ENCODE data around the gene ETV7. TPM values are rescaled to one million over a fixed set of nuclear protein-coding genes. Genes with fewer than 3 reads are reported as not detected.
A peak's percentile ranks its signal among the peaks of the same experiment; 100 is the strongest.

The ETV7 gene
- total and polyA plus RNA-seq, 8 donors, result 0.08 to 5.6 (median 0.16) TPM; not detected in 2

DNA sequence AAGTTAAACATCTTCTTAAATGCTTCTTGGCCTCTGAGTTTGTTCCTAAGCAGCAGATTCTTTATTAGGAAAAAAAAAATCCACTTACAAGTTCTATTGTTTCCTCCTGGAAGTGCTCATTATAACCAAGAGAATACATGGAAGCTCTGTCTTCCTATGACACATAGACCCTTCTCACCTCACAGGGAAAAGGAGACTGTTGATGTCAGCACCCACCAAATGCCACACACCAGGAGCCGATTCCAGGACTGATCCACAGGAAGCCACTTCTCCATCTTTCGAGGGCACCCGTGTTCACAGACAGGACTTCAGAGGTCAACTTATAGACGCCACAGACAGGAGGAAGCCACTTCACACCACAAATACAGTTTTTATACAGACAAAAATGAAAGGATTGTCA is 37.4 kb downstream of the ETV7 start:
- peak; percentile 6 for ATAC-seq
- Histone ChIP-seq H3K4me3 (no peak overlapping the region), H3K36me3 (no peaks in the 10 kb centered on the region), H3K4me1 (peaks cover 4% of the 10 kb centered on the region in 2 donors), H3K9me3 (peaks cover 0 to 2% of the 10 kb centered on the region in 2 donors), H3K27me3 (no peaks in the 10 kb centered on the region), H3K27ac (peak overlapping the region in 1 of 2 donors; percentile 39)
- intact Hi-C loops (cut with DNase I), result no loop called here
- DNase-seq, result no peak
- no peak for TF ChIP-seq CTCF (IDR thresholded peaks at IDR 0.05)

GRCh38 chr6:36349240-36349639 is 38.2 kb downstream of the ETV7 start:
- ATAC-seq (no peak), DNase-seq (peak in 1 of 4 donors; percentile 25)
- Histone ChIP-seq H3K4me3 (no peak overlapping the region), H3K27me3 (no peaks in the 10 kb centered on the region), H3K27ac (no peak overlapping the region), H3K9me3 (peaks cover 0 to 2% of the 10 kb centered on the region in 2 donors), H3K36me3 (no peaks in the 10 kb centered on the region), H3K4me1 (peaks cover 4% of the 10 kb centered on the region in 2 donors)
- TF ChIP-seq CTCF (IDR thresholded peaks at IDR 0.05), result no peak
- intact Hi-C loops (cut with DNase I), result no loop called here

DNA sequence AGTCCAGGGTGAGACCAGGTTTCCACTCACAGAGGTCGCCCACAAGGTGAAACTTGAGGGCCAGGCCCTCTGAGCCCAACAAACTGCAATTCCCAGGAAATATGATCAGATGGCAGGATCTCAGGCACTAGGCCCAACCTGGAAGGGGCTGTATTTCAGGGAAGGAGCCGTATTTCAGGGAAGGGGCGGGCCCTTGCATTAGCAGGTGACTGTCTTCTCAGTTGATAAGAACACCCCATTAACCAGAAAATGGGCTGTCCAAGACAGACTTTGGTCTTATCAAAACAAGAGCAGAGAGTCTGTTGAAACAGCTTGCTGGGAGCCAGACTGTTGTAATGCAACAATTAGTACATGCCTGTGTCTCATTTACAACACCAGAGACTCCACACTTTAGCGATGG is 39.8 kb downstream of the ETV7 start:
- no peak for TF ChIP-seq CTCF (IDR thresholded peaks at IDR 0.05)
- Histone ChIP-seq H3K9me3 (peaks cover 0 to 2% of the 10 kb centered on the region in 2 donors), H3K27ac (no peak overlapping the region), H3K4me1 (peaks cover 4% of the 10 kb centered on the region in 2 donors), H3K4me3 (no peak overlapping the region), H3K36me3 (no peaks in the 10 kb centered on the region), H3K27me3 (no peaks in the 10 kb centered on the region)
- no peak for ATAC-seq
- peak in 1 of 4 donors; percentile 18 for DNase-seq
- intact Hi-C loops (cut with DNase I), result no loop called here

GRCh38 chr6:36346486-36347273 is 40.8 kb downstream of the ETV7 start:
- Histone ChIP-seq H3K36me3 (no peaks in the 10 kb centered on the region), H3K4me3 (no peak overlapping the region), H3K27ac (no peak overlapping the region), H3K9me3 (no peaks in the 10 kb centered on the region), H3K27me3 (peaks cover 0 to 3% of the 10 kb centered on the region in 2 donors), H3K4me1 (peaks cover 4% of the 10 kb centered on the region in 2 donors)
- ATAC-seq, result no peak
- TF ChIP-seq CTCF (IDR thresholded peaks at IDR 0.05), result no peak
- peak in 1 of 4 donors; percentile 26 for DNase-seq
- intact Hi-C loops (cut with DNase I), result no loop called here

DNA sequence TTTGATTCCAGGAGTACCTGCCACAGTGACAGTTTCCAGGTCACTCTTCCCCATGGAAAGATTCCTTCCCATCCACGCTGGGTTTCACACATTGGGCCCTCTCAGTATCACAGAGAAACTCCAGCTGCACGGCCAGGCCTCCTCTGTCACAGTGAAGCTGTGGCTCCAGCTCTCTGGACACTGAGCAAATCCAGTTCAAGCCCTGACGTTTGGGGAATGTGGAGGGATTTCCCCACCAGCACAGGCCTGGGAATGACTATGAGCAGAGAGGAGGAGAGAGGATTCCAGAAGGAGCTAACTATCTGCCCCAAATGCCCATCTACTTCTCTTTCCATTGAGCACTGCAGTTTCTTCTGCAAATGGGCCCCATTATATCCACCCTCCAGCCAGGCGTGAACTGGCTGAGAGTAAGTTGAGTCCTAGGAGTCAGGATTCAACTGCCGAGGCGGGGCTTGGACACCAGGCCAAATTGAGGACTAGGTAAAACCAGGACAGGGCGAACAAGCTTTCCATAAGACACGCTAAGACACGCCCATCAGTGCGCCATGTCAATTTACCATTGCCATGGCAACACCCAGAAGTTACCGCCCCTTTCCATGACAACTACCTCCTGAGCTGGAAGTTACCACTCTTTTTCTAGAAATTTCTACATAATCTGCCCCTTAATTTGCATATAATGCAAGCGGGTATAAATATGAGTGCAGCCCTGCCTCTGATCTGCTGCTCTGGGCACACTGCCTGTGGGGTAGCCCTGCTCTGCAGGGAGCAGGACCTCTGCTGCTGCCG is 41.6 kb downstream of the ETV7 start:
- H3K4me1 ChIP-seq, result peaks cover 5 to 6% of the 10 kb centered on the region in 2 donors
- H3K4me3 ChIP-seq, result no peak overlapping the region
- H3K27ac ChIP-seq, result no peak overlapping the region
- peak in 1 of 4 donors; percentile 17 for DNase-seq
- H3K27me3 ChIP-seq, result peaks cover 0 to 11% of the 10 kb centered on the region in 2 donors
- intact Hi-C loops (cut with DNase I), result no loop called here
- no peak for TF ChIP-seq CTCF (IDR thresholded peaks at IDR 0.05)
- H3K36me3 ChIP-seq, result no peaks in the 10 kb centered on the region
- ATAC-seq, result no peak
- H3K9me3 ChIP-seq, result no peaks in the 10 kb centered on the region
